ENCODE results near the gene VPS13D. TPM values are rescaled to one million over a fixed set of nuclear protein-coding genes. Genes with fewer than 3 reads are reported as not detected.
A peak's percentile ranks its signal among the peaks of the same experiment; 100 is the strongest.

The VPS13D gene
- total and polyA plus RNA-seq, 2 donors from 2014 or later, result 19.4 to 75.8 TPM

DNA sequence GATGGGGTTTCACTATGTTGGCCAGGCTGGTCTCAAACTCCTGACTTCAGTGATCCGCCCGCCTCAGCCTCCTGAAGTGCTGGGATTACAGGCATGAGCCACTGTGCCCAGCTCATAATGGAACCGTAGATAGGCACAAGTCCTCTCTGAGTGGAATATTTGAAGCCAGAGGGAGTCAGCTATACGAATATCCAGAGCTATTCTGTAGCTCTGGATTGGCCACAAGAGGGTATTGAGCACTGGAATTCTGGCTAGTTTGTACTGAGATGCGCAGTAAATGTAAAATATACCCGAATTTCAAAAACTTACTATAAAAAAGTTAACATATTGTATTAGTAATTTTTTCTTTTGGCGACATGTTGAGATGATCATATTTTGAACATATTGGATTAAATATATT is 851 bp upstream of the VPS13D start:
- no peaks in the 10 kb centered on the region for H3K9me3 ChIP-seq (ENCODE audit: control insufficient read depth in 2 of 3, insufficient read depth in 1 of 3, low read length in 3 of 3)
- no peak overlapping the region for H3K9ac ChIP-seq (ENCODE audit: low read length in 3 of 3)
- H3K36me3 ChIP-seq (ENCODE audit: control insufficient read depth in 2 of 3, insufficient read depth in 3 of 3, low read length in 3 of 3), result no peaks in the 10 kb centered on the region
- H3K27ac ChIP-seq (ENCODE audit: low read depth in 2 of 2, low read length in 2 of 2), result no peak overlapping the region
- DNase-seq, result no peak
- peaks cover 0 to 5% (median 0%) of the 10 kb centered on the region in 3 donors for H3K4me1 ChIP-seq (ENCODE audit: control insufficient read depth in 2 of 3, insufficient read depth in 2 of 3, low read depth in 1 of 3, low read length in 3 of 3)
- H3K27me3 ChIP-seq (ENCODE audit: control insufficient read depth, insufficient read depth, low read length), result no peaks in the 10 kb centered on the region
- no peak overlapping the region for H3K4me3 ChIP-seq (ENCODE audit: low read length in 3 of 3)
- FAIRE-seq, result no peak
- TF ChIP-seq, protein P1, sequence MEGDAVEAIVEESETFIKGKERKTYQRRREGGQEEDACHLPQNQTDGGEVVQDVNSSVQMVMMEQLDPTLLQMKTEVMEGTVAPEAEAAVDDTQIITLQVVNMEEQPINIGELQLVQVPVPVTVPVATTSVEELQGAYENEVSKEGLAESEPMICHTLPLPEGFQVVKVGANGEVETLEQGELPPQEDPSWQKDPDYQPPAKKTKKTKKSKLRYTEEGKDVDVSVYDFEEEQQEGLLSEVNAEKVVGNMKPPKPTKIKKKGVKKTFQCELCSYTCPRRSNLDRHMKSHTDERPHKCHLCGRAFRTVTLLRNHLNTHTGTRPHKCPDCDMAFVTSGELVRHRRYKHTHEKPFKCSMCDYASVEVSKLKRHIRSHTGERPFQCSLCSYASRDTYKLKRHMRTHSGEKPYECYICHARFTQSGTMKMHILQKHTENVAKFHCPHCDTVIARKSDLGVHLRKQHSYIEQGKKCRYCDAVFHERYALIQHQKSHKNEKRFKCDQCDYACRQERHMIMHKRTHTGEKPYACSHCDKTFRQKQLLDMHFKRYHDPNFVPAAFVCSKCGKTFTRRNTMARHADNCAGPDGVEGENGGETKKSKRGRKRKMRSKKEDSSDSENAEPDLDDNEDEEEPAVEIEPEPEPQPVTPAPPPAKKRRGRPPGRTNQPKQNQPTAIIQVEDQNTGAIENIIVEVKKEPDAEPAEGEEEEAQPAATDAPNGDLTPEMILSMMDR (IDR thresholded peaks at IDR 0.05; ENCODE audit: borderline replicate concordance, extremely low read depth, insufficient read depth), result no peak
- intact Hi-C loops (cut with DNase I), result no loop called here

DNA sequence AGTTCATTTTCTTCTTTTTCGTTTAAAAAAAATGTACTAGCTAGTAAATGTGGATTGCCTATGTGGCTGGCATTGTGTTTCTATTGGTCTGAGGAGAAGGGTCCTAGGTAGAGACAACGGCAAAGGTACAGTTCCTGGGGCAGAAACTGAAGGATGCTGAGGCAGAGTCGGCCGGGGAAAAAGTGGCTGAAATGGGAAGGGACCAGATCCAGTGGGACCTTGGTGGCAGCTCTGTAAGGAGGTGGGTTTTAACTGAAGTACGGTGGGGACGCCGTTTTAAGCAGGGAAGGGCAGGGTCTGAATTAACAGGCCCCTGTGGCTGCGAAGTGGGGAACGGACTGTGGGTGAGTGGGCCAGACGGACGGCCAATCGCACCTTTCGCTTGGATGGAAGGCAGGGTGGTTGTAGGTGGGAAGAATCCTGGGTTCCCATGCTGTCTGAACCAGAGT is 420 bp upstream of the VPS13D start:
- DNase-seq (no peak), FAIRE-seq (no peak)

DNA sequence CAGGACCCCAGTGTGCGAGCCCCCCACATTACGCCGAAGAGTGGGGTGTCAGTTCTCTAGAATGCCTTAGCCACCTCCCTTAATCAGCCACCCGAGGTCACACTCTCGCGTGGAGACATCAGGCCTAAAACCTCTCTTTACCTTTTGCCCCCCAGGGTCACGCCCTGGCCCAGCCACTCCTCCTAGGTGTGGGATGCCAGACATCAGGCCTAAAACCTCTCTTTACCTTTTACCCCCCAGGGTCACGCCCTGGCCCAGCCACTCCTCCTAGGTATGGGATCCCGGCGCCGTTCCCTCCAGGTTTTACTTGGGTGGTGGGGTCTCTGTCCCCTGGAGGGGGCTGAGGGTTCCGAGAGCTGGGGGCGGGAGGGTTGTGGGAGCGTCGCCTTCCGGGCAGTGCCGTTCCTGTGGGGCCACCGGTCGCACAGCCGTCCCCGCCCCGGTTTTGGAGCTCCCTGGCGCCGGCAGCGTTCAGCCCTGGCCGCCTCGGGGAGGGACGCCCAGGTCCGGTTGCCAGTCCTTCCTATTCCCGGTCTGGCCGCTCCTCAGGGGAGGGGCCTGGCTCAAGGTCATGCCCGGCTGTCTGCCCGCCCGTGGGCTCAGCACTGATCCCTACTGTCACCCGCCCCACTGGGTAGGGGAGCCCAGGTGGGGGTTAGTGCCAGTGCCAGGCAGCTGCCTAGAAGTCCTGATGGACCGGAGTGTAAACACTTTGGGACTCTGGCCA is 882 bp downstream of the VPS13D start:
- Histone ChIP-seq H3K4me1 (ENCODE audit: control insufficient read depth in 2 of 3, insufficient read depth in 2 of 3, low read depth in 1 of 3, low read length in 3 of 3) (peaks cover 0 to 5% (median 0%) of the 10 kb centered on the region in 3 donors), H3K27me3 (ENCODE audit: control insufficient read depth, insufficient read depth, low read length) (no peaks in the 10 kb centered on the region), H3K4me3 (ENCODE audit: low read length in 3 of 3) (peak overlapping the region; percentile 79 to 97 (median 93)), H3K9me3 (ENCODE audit: control insufficient read depth in 2 of 3, insufficient read depth in 1 of 3, low read length in 3 of 3) (no peaks in the 10 kb centered on the region), H3K36me3 (ENCODE audit: control insufficient read depth in 2 of 3, insufficient read depth in 3 of 3, low read length in 3 of 3) (no peaks in the 10 kb centered on the region), H3K27ac (ENCODE audit: low read depth in 2 of 2, low read length in 2 of 2) (peak overlapping the region; percentile 79 to 86), H3K9ac (ENCODE audit: low read length in 3 of 3) (peak overlapping the region; percentile 49 to 95 (median 90))
- TF ChIP-seq, protein P1 (IDR thresholded peaks at IDR 0.05; ENCODE audit: borderline replicate concordance, extremely low read depth, insufficient read depth), result no peak
- intact Hi-C loops (cut with DNase I), result no loop called here
- peak; percentile 14 to 84 (median 44) for DNase-seq
- FAIRE-seq, result no peak

More for the DNA sequence above, 420 bp upstream of the VPS13D start:
- intact Hi-C loops (cut with DNase I), result no loop called here
- Histone ChIP-seq H3K4me3 (ENCODE audit: low read length in 3 of 3) (peak overlapping the region in 1 of 3 donors; percentile 93), H3K27me3 (ENCODE audit: control insufficient read depth, insufficient read depth, low read length) (no peaks in the 10 kb centered on the region), H3K9ac (ENCODE audit: low read length in 3 of 3) (peak overlapping the region in 1 of 3 donors; percentile 34), H3K27ac (ENCODE audit: low read depth in 2 of 2, low read length in 2 of 2) (no peak overlapping the region), H3K9me3 (ENCODE audit: control insufficient read depth in 2 of 3, insufficient read depth in 1 of 3, low read length in 3 of 3) (no peaks in the 10 kb centered on the region), H3K36me3 (ENCODE audit: control insufficient read depth in 2 of 3, insufficient read depth in 3 of 3, low read length in 3 of 3) (no peaks in the 10 kb centered on the region), H3K4me1 (ENCODE audit: control insufficient read depth in 2 of 3, insufficient read depth in 2 of 3, low read depth in 1 of 3, low read length in 3 of 3) (peaks cover 0 to 5% (median 0%) of the 10 kb centered on the region in 3 donors)
- TF ChIP-seq, protein P1 (IDR thresholded peaks at IDR 0.05; ENCODE audit: borderline replicate concordance, extremely low read depth, insufficient read depth), result no peak

All from kidney (tissue), 14 donors.